Brain microvascular endothelial cell (primary cell): Measurements from ENCODE around the gene CPNE4.

ENCODE experiments used
- DNase-seq: peaks from one replicate; pipeline ENCODE4 v3.0.0-alpha.2; 2020
- H3K27ac ChIP-seq: fragments of 250-450 bp; sonication (Bioruptor Pico); 2 replicates; pipeline ENCODE4 v1.5.1; 2020; ENCODE audit warnings: mild to moderate bottlenecking, moderate library complexity
- H3K27me3 ChIP-seq: fragments of 250-450 bp; sonication (Bioruptor Pico); replicated peaks from 2 replicates; pipeline ENCODE4 v1.5.1; 2020; ENCODE audit warnings: mild to moderate bottlenecking
- H3K36me3 ChIP-seq: fragments of 250-450 bp; sonication (Bioruptor Pico); replicated peaks from 2 replicates; pipeline ENCODE4 v1.5.1; 2020; ENCODE audit warnings: mild to moderate bottlenecking
- H3K4me3 ChIP-seq: 2 replicates; pipeline ENCODE4 v1.5.1; 2011; ENCODE audit warnings: low read depth, mild to moderate bottlenecking, control low read depth, low read length, moderate library complexity
- CTCF ChIP-seq: IDR thresholded peaks from 2 replicates; pipeline ENCODE4 v1.5.1; 2011; ENCODE audit warnings: low read depth, mild to moderate bottlenecking, moderate library complexity, low read length, control low read depth, inconsistent platforms; ENCODE audit errors: missing control alignments
- in situ Hi-C: cut with HindIII; loops from 2 replicates; pipeline ENCODE4 v1.10.0; 2017; ENCODE audit warnings: low sequenced_read_pairs, low pct_ligation_motif_present

Gene CPNE4

GRCh38 chr3:131538968-131539367 is 495.8 kb downstream of the CPNE4 start:
- H3K27me3 ChIP-seq = no peaks in the 10 kb centered on the region
- no peak overlapping the region for H3K4me3 ChIP-seq
- no peak for TF ChIP-seq CTCF
- H3K27ac ChIP-seq = no peak overlapping the region
- H3K36me3 ChIP-seq = no peaks in the 10 kb centered on the region
- in situ Hi-C loops = no loop called here
- DNase-seq = no peak

- Histone ChIP-seq H3K27me3 (no peaks in the 10 kb centered on the region), H3K36me3 (no peaks in the 10 kb centered on the region), H3K27ac (no peak overlapping the region), H3K4me3 (no peak overlapping the region)
- in situ Hi-C loops = no loop called here
- DNase-seq = no peak
- no peak for TF ChIP-seq CTCF
Measured at GRCh38 chr3:131537531-131537930, 497.3 kb downstream of the CPNE4 start.

GRCh38 chr3:131535596-131535995 is 499.2 kb downstream of the CPNE4 start:
- Histone ChIP-seq H3K4me3 (no peak overlapping the region), H3K27me3 (no peaks in the 10 kb centered on the region), H3K27ac (no peak overlapping the region), H3K36me3 (no peaks in the 10 kb centered on the region)
- no peak for DNase-seq
- TF ChIP-seq CTCF = no peak
- in situ Hi-C loops = no loop called here

GRCh38 chr3:131535131-131535530 is 499.7 kb downstream of the CPNE4 start:
- TF ChIP-seq CTCF = no peak
- Histone ChIP-seq H3K27ac (no peak overlapping the region), H3K27me3 (no peaks in the 10 kb centered on the region), H3K36me3 (no peaks in the 10 kb centered on the region), H3K4me3 (no peak overlapping the region)
- DNase-seq = no peak
- in situ Hi-C loops = no loop called here

- no peak for TF ChIP-seq CTCF
- no peak overlapping the region for H3K27ac ChIP-seq
- H3K36me3 ChIP-seq = no peaks in the 10 kb centered on the region
- no peak overlapping the region for H3K4me3 ChIP-seq
- in situ Hi-C loops = no loop called here
- DNase-seq = no peak
- H3K27me3 ChIP-seq = no peaks in the 10 kb centered on the region
Measured at GRCh38 chr3:131532645-131533044, 502.2 kb downstream of the CPNE4 start.

GRCh38 chr3:131530843-131531242 is 504.0 kb downstream of the CPNE4 start:
- Histone ChIP-seq H3K36me3 (no peaks in the 10 kb centered on the region), H3K27me3 (no peaks in the 10 kb centered on the region), H3K27ac (no peak overlapping the region), H3K4me3 (no peak overlapping the region)
- no peak for DNase-seq
- TF ChIP-seq CTCF = no peak
- in situ Hi-C loops = no loop called here
